ENCODE data around the gene ROR1. TPM values are rescaled to one million over a fixed set of nuclear protein-coding genes. Genes with fewer than 3 reads are reported as not detected.
A peak's percentile ranks its signal among the peaks of the same experiment; 100 is the strongest.

ROR1 gene
- total RNA-seq, 1 donor from 2014 or later: 0.26 TPM

DNA sequence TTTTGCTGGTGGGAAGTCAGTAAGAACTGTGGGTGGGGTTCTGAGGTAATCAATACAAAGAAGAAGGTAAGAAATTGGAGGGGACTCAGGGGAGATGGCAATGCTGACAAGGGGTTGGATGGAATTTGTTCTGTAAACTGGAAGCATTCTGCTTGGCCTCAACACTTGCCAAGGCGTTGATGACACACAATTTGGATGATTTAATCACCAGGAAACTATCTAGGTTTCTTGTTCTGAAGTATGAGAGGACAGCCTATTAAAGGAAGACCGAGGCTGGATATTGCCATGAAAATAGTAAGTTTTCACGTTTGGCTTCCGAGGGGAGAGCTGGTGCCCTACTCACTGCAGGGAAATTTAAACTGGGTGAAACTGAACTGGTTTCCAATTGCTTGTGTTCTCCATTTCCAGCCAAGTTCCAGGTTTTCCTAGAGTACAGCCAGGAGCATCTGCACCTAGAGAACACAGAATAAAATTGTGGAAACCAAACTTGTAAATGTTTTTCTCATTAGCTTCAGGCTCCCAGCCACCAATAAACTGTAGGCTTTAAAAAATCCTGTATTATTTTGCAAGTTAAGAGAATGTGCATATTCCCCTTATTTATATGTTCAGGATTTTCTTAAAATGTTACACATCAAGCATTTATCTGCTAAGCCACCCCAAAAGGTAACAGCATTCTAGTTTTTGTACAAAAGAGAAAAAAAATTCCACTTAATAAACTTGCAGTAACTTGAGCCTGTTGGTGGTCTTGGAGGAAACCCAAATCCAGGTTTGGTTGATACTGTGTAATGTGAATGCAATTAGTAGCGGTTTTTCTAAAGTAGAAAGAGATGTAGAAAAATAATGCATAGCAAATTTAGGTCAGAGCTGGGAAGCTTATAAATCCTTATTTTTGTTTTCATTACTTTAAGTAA lies 53.8 kb downstream of the ROR1 start:
- no peaks in the 10 kb centered on the region for H3K36me3 ChIP-seq (ENCODE audit: control insufficient read depth, insufficient read depth, low read length)
- no peak overlapping the region for H3K4me3 ChIP-seq (ENCODE audit: low read depth, low read length)
- H3K27me3 ChIP-seq (ENCODE audit: control insufficient read depth, insufficient read depth, low read length): no peaks in the 10 kb centered on the region
- TF ChIP-seq, protein P1, sequence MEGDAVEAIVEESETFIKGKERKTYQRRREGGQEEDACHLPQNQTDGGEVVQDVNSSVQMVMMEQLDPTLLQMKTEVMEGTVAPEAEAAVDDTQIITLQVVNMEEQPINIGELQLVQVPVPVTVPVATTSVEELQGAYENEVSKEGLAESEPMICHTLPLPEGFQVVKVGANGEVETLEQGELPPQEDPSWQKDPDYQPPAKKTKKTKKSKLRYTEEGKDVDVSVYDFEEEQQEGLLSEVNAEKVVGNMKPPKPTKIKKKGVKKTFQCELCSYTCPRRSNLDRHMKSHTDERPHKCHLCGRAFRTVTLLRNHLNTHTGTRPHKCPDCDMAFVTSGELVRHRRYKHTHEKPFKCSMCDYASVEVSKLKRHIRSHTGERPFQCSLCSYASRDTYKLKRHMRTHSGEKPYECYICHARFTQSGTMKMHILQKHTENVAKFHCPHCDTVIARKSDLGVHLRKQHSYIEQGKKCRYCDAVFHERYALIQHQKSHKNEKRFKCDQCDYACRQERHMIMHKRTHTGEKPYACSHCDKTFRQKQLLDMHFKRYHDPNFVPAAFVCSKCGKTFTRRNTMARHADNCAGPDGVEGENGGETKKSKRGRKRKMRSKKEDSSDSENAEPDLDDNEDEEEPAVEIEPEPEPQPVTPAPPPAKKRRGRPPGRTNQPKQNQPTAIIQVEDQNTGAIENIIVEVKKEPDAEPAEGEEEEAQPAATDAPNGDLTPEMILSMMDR (IDR thresholded peaks at IDR 0.05; ENCODE audit: insufficient read depth, low read length, severe bottlenecking): no peak
- DNase-seq (ENCODE audit: low read depth) (peak; percentile 23), FAIRE-seq (no peak)

DNA sequence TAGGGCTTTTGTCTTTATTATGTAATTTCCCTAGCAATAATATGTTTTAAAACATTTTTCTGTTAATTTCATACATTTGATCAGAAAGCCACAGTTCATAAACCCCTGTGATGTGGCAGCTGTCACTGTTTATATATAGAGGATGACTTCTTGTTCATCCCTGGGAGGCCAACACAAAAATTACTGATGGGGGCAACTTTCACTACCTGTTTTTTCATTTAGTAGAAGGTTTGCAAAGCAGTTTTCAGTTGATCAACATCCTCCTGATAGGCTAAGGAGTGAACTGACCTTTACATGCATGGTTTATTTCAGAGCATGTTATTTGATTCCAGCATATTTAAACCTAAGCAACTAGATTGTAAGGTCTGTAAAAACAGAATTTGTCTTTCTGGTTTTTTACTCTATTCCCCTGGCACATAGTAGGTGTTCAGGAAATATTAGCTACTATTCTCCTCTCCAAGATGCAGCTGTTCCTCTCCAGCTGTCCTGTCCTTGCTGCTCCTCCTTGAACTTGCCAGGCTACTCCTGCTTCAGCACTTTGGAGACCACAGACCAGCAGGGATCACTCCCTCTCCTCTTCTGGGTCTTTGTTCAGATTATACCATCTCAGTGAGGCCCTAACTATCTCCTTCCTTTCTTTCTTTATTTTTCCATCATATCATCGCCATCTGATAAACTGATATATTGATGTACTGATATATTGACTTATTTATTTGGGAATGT lies 54.7 kb downstream of the ROR1 start:
- FAIRE-seq (no peak), DNase-seq (ENCODE audit: low read depth) (no peak)
- H3K4me3 ChIP-seq (ENCODE audit: low read depth, low read length): no peak overlapping the region
- no peaks in the 10 kb centered on the region for H3K27me3 ChIP-seq (ENCODE audit: control insufficient read depth, insufficient read depth, low read length)
- no peaks in the 10 kb centered on the region for H3K36me3 ChIP-seq (ENCODE audit: control insufficient read depth, insufficient read depth, low read length)
- TF ChIP-seq, protein P1 (IDR thresholded peaks at IDR 0.05; ENCODE audit: insufficient read depth, low read length, severe bottlenecking): no peak

DNA sequence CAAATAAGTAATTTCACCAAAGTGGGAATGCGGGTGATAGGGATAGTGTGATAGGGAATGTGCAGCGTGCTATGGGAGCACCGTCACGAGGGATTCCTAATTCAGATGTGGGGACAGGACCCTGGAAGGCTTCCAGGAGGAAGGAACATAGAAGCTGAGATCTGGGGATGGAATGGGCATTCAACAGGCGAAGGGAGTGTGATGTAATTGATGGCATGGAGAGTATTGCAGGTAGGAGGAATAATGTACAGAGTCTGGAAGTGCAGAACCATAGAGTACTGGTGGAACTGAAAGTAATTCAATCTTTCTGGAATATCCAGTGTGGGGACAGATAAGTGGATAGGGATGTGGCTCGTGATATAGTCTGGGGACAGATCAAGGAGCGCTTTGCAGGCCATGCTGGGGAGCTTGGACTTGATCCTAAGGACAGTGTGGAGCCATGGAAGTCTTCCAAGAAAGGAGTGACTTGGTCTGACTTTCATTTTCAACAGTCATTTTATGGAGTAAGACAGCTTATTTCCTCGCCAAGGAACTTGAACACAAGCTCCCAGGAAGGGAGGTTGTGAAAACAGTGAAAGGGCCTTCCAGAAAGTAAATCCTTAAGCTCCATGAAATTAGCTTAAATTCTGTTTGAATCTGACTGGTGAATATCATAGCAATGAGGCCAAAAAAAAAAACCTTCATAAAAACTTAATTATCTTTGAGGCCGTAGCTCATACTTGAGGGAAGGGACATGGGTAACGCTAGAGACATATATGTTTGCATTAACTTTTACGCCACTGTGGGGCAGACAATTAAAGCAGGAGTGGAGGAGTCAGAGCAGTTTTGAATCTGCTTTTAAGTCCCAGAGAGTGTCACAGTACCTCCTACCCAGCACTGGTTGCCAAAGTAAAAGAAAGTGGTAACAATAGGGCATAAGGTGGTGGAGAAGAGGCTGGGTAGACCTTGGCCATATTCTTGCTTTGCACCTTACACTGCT lies 55.8 kb downstream of the ROR1 start:
- FAIRE-seq: no peak
- H3K36me3 ChIP-seq (ENCODE audit: control insufficient read depth, insufficient read depth, low read length): no peaks in the 10 kb centered on the region
- H3K27me3 ChIP-seq (ENCODE audit: control insufficient read depth, insufficient read depth, low read length): no peaks in the 10 kb centered on the region
- H3K4me3 ChIP-seq (ENCODE audit: low read depth, low read length): no peak overlapping the region
- TF ChIP-seq, protein P1 (IDR thresholded peaks at IDR 0.05; ENCODE audit: insufficient read depth, low read length, severe bottlenecking): no peak
- DNase-seq (ENCODE audit: low read depth): no peak

- Histone ChIP-seq H3K27me3 (ENCODE audit: control insufficient read depth, insufficient read depth, low read length) (no peaks in the 10 kb centered on the region), H3K4me3 (ENCODE audit: low read depth, low read length) (no peak overlapping the region), H3K36me3 (ENCODE audit: control insufficient read depth, insufficient read depth, low read length) (no peaks in the 10 kb centered on the region)
- DNase-seq (ENCODE audit: low read depth) (no peak), FAIRE-seq (no peak)
- TF ChIP-seq, protein P1 (IDR thresholded peaks at IDR 0.05; ENCODE audit: insufficient read depth, low read length, severe bottlenecking): no peak
These were observed 57.6 kb downstream of the ROR1 start for GRCh38 chr1:63831409-63831808.

GRCh38 chr1:63833363-63834119 lies 59.7 kb downstream of the ROR1 start:
- Histone ChIP-seq H3K27me3 (ENCODE audit: control insufficient read depth, insufficient read depth, low read length) (no peaks in the 10 kb centered on the region), H3K4me3 (ENCODE audit: low read depth, low read length) (no peak overlapping the region), H3K36me3 (ENCODE audit: control insufficient read depth, insufficient read depth, low read length) (no peaks in the 10 kb centered on the region)
- FAIRE-seq (no peak), DNase-seq (ENCODE audit: low read depth) (no peak)
- TF ChIP-seq, protein P1 (IDR thresholded peaks at IDR 0.05; ENCODE audit: insufficient read depth, low read length, severe bottlenecking): no peak
